Limb (tissue), 2 donors: Measurements from ENCODE around the gene RNF166.
"Not testable (repeated sequence)": the region's sequence is repeated elsewhere in the genome, so short reads cannot be mapped to it uniquely, and the experiment has no call there.

ENCODE experiments used
- DNase-seq, 2 donors: peaks; one replicate each; pipeline ENCODE4 v3.0.0-alpha.2; 2016; ENCODE audit errors: extremely low spot score in 2 of 2

Gene RNF166

DNA sequence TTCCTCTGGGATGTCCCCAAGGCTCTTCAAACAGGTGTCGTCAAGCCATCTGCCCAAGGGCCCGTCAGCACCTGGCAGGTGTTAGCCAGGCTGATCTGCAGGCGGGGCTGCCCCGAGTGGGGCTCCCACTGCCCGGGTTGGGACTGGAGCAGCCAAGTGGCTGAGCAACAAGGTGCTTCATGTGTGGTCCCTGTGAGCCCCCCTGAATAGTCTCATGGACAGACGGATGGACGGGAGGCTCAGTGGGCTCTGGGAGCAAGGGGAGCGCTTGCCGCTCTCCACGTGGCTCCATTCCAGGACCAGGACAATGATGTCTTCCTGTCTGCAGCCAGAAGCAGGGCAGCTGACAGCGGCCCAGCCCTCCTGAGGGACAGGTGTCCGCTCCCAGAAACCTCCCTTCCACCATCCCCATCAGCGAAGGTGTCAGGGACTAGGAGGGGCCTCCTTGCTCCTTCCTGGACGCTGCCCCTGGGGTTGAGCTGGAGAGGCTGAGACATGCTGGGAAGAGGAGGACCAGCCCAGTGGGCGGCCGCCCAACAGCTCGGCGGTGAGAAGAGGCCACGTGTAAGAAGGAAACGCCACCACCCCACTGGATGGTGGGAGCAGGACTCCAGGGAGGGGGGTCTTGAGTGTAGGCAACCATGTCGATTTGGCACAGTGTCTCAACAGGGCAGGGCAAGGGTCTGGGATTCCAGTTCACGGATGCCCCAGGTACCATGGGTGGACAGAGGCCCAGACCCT, 29.5 kb downstream of the RNF166 start:
- no peak for DNase-seq

DNA sequence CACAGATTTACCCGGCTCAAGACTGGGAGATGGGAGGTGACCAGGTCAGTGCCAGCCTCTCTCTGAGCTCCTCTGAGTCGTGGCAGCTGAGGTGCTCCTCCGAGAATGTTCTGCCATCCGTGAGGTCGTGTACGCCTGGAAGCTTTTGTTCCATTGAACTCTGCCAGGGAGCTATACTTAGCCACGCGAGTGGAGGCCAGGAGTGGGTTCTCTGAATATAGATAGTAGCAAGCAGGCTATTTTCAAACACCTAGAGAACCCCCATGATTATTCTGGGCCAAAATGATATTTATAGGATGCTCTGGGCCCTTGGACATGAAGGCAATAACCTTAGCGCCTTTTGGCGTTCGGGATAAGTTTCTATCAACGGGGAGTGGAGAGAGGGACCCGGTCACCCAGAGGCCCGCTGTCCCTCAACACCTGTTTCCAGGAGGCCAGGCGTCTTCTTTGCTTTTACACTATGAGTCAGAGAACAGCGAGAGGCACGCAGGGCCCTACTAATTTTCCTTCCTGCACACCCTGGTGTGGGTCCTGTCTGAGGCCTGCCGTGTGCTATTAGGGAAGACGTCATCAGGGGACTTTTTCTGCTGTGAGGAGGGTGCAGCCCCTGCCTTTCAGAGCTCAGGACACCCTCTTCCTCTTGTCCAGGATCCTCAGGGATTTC, 32.4 kb downstream of the RNF166 start:
- DNase-seq: no peak

DNA sequence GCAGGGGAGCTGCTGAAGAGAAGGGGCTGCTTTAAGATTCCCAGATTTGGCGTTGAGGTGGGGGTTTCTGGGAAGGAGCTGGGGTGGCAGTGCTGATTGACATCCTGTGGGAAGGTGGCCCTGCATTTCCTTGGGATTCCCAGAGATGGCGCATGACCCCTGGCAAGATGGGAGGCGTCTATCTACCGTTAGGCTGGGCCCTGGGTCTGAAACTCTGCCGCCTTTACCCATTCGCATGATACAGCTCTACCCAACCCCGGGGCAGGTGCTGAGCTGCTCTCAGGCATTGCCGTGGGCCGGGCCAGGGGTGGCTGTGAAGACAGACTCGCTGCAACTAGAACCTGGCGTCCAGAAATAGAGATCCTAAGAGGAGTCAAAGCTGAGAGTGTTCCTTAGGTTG, 33.4 kb downstream of the RNF166 start:
- no peak for DNase-seq

DNA sequence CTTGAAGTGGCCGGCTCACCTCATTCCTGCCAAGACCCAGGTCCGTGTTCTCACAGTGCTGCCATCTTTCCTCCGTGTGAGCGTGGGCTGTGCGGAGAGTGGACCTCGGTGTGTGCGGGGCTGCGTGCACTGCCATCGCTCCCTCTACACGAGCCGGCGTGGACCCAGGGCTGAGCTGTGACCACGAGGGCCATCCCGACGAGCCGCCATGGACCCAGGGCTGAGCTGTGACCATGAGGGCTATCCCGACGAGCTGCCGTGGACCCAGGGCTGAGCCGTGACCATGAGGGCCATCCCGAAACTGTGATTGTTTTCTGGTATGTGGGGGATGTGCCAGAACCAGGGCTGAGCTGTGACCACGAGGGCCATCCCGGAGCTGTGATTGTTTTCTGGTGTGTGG, 34.4 kb downstream of the RNF166 start:
- no peak for DNase-seq

DNA sequence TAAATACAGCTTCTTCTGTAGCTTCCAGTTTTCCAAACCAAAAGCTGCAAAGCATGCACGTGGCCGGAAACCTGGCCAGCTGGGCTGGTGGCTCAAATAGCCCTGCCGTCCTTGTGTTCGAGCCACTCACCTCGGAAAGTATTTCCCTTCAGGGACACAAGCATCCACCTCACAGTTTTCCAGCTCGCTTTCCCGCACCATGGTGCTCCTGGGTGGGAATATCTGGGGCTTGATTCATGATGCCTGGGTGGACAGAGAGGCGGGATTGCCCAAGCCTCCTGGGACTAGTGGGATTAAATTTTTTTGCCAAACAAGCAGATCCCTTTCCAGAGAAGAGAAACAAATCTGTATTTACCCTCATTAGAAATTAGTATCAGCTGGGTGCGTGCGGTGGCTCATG, 36.2 kb downstream of the RNF166 start:
- DNase-seq: no peak

DNA sequence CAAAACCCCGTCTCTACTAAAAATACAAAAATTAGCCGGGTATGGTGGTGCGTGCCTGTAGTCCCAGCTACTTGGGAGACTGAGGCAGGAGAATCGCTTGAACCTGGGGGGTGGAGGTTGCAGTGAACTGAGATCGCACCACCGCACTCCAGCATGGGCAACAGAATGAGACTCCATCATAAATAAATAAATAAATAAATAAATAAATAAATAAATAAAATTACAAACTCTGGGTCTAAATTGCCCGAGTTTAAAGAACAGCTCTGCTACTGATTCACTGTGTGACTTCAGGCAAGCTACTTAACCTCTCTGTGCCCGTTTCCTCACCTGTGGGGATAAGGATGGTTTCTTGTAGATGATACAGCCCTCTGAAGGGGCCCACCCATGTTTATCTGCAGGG, 36.7 kb downstream of the RNF166 start:
- DNase-seq: not testable (repeated sequence)

DNA sequence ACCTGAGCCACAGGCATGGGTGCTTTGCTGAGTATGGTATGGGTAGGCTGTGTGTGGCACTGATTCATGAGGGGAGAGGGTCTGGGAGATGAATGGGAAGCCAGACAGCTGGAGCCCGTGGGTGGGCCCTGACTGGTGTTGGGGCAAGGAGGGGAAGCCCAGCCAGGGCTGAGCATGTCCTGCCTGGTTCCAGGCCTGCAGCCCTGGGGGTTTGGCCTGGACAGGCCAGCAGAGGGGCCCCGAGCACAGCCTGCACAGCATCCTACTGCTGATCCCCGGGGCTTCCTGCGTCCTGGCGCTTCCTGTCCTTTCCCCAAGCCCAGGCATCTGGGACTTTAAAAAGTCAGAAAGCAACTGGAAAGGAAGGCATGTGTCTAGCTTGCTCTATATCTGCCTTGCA, 38.7 kb downstream of the RNF166 start:
- no peak for DNase-seq

DNA sequence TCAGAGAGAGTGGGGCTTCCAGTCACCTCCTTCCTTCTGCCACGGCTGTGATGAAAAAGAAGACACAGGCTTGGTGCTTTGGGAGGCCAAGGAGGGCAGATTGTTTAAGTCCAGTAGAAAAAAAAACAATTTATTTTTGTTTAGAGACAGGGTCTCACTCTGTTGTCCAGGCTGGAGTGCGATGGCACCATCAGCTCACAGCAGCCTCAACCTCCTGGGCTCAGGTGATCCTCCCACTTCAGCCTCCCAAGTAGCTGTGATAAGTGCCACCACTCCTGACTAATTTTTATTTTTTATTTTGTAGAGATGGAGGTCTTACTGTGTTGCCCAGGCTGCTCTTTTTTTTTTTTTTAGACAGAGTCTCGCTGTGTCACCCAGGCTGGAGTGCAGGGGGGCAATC, 40.6 kb downstream of the RNF166 start:
- DNase-seq: no peak

DNA sequence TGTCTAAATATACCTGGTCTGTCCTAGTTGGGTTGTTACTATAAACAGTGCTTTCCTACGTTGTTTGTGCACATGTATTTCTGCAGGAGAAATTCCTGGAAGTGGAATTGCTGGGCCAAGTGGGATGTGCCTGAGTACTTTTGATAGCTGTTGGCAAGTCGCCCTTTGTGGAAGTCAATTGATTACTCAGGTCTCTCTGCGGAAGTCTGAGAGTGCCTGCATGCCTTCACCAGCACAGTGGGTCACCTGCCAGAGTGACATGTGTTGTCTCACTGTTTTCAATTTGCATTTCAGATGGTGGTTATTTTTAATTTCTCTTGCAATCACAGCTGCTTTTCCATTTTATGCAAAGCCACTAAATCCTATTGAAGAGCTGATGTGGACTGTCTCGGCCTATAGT, 41.1 kb downstream of the RNF166 start:
- peak in 1 of 2 donors; percentile 23 for DNase-seq

DNA sequence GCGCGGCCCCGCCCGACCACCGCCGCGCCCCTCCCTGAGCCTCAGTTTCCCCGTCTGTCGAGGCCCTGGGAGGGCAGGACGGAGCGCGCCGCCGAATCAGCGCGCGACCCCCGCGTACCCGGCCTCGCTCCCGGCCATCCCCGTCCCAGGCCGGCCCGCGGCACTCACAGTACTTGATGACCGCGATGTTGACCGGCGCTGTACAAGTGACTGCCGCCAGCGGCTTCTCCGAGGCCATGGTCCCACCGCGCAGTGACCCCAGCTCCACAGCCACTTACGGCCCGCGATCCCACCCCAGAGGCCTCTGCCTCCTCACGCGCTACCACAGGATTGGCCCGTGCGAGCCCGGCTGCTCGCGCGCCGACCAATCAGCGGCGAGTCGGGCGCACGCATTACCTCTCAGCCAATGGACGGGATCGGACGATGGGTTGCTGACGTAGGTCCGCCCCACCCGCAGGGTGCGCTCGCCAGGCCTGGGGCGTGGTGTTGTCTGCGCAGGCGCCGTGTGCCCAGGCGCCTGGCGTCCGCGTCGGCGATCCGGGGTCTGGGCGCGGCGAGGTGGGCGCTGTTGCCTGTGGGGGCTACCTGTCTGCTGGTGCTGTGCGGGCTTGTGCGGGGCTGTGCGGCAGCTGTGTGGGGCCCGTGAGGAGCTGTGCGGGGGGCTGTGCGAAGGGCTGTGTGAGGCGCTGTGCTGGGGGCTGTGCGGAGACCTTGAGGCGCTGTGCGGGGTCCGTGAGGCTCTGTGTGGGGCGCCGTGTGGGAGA, 43.2 kb downstream of the RNF166 start, which contains the start of gene MVD:
Gene MVD (minus strand): TSS at position 249 of the 764 bp plus-strand sequence. CDS start 11 bp downstream, at position 238.
- peak; percentile 98 for DNase-seq

DNA sequence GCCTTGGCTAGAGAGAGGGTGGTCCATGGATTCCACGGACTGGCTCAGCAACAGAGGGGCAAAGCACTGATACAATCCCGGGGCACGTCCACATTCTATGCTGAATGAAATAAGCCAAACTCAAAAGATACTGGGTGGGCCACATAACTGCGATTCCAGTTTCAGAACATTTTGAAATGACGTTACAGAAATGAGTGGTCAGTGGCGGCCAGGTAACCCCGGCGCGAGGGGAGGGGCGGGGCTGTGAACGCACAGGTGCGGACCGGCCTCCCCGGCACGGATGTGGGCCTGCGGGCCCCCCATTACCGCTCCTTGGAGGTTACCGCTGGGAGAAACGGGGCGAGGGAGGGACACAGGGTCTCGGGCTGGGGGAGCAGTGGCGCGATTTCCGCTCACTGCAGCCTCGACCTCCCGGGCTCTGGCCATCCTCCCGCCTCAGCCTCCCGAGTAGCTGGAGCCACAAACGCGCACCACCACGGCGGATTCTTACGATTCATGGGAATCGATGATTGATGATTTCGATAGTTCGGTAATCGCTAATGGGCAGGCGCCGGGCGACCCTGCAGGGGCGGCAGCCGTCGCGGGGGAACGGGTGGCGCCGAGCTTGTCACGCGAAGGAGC, 43.9 kb downstream of the RNF166 start:
- no peak for DNase-seq

DNA sequence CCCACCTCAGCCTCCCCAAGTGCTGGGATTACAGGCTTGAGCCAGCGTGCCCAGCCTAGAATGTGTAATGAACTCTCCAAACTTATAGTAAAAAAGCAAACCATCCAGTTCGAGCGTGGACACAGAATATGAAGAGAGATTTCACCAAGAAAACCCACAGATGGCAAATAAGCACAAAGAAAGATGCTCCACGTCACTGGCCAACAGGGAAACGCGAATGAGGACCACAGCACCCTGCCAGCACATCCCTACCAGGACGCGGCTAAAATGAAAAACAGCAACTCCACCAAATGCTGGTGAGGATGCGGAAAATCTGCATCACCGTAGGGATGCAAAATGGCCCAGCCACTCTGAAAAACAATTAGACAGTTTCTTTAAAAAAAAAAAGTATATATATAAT, 44.7 kb downstream of the RNF166 start:
- DNase-seq: no peak

DNA sequence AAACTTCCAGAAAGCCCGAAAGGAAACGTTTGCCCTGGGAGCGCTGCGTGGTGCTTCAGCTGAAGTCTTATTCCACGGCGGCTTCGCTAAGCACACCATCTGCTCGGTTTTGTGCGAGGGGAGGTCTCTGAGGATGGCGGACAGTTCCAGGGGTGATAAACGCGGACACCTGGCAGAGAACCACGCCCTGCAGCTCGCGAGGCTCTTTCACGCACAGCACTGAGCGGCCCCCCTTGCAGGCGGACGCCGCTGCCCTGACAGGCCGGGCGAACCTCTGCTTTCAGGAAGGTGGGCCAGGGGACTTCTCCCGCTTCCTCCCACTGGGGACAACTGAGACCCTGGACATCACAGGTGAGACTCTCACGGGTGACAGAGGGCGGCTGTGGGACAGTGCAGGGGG, 47.0 kb downstream of the RNF166 start:
- DNase-seq: no peak

DNA sequence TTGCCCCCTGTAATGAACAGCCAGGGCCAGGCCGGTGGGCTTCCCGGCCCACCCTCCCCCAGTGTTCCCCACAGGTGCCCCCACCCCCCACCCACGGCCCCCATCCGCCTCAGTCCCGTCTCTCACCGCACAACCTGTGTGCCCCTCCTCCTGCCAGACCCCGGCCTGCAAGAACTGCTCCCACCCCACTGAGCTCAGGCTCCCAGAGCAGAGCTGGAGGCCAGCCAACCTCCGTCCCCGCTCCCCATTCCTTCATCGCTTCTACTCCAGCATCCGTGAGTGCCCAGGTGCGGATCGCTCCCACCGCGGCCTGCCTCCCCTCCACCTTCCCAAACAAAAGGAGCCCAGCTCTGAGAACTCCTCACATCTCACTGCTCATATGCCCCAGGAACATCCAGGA, 47.5 kb downstream of the RNF166 start:
- peak in 1 of 2 donors; percentile 26 for DNase-seq

DNA sequence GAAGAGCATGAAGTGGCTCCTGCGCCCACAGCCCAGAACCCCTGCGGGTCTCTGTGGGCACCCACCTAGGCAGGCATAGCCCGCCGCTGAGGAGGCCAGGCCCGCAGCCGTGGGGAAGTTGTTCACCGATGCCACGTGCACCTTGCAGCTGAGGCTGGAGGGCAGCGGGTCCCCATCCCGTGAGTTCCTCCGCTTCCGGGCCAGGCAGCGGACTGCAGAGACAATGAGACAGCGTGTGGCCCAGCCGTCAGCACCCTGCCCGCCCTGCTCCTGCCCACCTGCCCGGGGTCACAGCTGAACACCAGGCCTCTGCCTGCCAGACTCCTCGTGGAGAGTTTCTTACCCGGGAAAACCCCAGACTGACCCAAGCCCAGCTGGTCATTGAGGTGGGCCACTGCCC, 48.8 kb downstream of the RNF166 start:
- no peak for DNase-seq

DNA sequence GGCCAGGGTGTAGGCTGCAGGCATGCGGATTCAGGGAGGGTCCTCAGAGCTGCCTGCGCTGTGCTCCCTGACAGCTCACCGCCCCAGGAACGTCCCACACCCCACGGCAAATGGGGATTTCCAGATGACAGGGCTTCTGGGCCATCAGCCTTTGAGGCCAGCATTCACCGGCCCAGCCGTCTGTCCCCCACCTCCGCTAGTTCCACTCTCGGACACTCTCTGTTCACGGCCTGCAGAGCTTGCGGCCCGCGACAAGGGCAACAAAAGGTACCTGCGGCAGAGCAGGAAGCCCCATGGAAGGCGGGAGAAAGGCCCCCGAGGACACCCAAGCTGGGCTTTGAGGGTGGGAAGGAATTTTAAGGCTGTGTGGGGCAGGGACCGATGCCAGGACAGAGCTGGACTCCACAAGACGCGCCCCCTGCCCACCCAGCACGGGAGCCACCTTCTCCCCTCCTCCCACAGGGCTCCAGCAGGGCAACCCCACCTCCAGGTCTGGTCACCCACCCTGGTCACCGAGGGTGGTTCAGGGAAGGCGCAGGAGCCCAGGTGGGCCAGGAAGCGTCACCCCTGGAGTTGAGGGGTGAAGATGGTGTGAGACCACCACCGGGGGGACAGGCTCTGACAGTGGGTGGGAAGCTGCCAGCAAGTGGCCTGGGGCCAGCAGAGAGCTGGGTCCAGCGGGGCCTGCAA, 49.8 kb downstream of the RNF166 start:
- no peak for DNase-seq

DNA sequence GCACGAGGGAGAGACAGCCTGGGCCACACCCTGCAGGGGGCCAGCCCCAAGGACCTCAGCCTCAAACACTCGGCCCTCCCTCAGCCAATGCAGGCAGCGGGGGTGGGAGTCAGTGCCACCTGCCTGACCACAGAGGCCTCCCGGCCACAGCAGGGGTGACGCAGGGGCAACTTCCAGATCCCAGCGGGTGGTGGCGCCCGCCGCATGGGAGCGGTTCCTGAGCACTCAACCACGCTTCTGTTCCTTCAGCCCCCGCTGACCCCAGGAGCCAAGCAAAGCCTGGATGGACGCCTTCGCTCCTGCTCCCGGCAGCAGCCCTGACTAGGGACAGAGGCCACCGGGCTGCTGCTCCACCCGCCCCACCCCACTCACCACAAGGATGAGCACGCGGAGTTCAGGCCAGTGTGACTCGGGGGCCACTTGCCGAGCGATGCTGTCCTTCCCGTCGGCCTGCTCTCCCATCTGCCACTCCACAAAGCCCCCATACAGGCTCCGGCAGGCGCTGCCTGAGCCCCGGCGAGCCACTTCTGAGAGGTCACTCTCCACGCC, 50.4 kb downstream of the RNF166 start:
- DNase-seq: no peak

DNA sequence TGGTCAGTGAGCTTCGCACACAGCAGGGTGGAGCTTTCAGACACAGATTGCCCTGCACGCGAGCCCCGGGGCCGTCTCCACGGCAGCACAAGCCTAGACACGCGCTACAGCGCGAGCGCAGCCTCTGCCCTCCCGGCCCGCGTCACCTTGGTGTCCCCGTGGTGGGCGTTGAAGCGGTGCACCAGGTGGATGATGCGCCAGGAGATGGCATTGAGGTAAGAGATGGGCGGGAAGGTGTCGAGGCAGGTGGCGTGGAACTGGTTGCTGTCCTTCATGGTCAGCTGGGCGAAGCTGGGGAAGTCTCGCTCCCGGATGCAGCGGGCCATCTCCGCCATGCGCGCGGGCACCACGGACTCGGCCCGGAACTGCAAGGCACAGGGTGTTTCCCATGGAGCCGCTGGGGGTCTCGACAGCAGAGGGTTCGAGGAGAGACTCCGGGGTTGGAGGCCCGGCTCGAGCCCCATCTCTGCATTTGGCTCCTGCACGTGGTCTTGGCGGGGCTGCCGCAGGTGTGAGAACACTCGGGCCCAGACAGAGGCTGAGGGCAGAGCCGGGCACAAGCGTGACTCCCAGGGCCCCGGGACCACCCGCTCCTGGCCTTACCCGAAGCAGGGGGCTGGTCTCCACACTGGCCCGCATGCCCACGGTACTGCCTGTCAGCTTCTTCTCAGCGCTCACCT, 51.0 kb downstream of the RNF166 start:
- no peak for DNase-seq

DNA sequence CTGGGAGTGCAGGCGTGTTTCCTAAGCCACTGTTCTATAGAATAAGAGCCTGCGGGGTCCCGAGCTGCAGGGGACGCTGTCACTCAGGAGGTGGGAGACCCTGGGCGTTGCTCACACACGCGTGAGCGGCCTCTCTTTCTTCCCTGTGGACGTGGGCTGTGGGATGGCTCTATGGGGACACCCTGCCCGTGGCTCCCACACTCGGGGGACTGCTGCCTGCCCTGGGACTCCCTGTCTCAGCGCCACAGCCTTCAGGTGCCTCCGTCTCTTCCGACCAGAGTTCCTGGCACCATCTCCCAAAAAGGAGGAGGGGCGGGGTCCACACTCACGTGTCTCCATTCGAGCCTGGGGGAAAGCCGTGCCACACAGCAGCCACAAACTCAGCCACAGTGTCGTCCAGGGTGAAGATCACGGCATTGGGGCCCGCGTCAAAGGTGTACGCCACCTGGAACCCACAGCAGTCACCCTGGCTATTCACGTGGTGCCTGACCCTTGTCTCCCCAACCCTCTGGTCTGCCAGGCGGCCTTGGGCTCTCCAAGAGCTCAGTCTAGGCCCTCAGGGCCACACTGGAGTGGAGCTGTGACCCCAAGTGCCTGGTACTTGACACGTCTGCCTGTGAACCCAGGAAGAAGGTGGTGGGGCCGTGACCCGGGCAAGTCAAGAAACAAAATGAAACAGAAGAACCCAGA, 51.7 kb downstream of the RNF166 start:
- no peak for DNase-seq
